KMS-11 (cell line): ENCODE results near the gene PCID2.
"Not testable (repeated sequence)": the region's sequence is repeated elsewhere in the genome, so short reads cannot be mapped to it uniquely, and the experiment has no call there.

Source experiments
- H2AFZ ChIP-seq: fragments of 200-600 bp; sonication (generic); 2 replicates; pipeline ENCODE4 v1.6.1; 2016; ENCODE audit warnings: antibody characterized with exemption, mixed run types, low read depth
- H3K27ac ChIP-seq: fragments of 200-600 bp; sonication (generic); 2 replicates; pipeline ENCODE4 v1.6.1; 2016; ENCODE audit warnings: mild to moderate bottlenecking, mixed run types
- H3K27me3 ChIP-seq: fragments of 200-600 bp; sonication (generic); 2 replicates; pipeline ENCODE4 v1.6.1; 2017; ENCODE audit warnings: mild to moderate bottlenecking, low read depth, mixed run types, moderate library complexity; ENCODE audit not compliant: insufficient read depth
- H3K36me3 ChIP-seq: fragments of 200-600 bp; sonication (generic); 2 replicates; pipeline ENCODE4 v1.6.1; 2017; ENCODE audit warnings: mild to moderate bottlenecking, mixed run types; ENCODE audit not compliant: insufficient read depth
- H3K4me1 ChIP-seq: fragments of 200-600 bp; sonication (generic); 2 replicates; pipeline ENCODE4 v1.6.1; 2016; ENCODE audit warnings: mild to moderate bottlenecking, low read depth, mixed run types; ENCODE audit not compliant: poor library complexity, severe bottlenecking
- H3K4me2 ChIP-seq: fragments of 200-600 bp; sonication (generic); 2 replicates; pipeline ENCODE4 v1.7.0; 2016; ENCODE audit warnings: mild to moderate bottlenecking, mixed run types
- H3K4me3 ChIP-seq: fragments of 200-600 bp; sonication (generic); IDR thresholded peaks from 2 replicates; pipeline ENCODE4 v1.6.1; 2017; ENCODE audit warnings: low read depth, low read length, mixed read lengths; ENCODE audit not compliant: insufficient read depth
- H3K79me2 ChIP-seq: fragments of 200-600 bp; sonication (generic); 2 replicates; pipeline ENCODE4 v1.6.1; 2016; ENCODE audit warnings: low read depth, mixed run types; ENCODE audit not compliant: insufficient read depth
- H3K9ac ChIP-seq: fragments of 200-600 bp; sonication (generic); 2 replicates; pipeline ENCODE4 v1.6.1; 2016; ENCODE audit warnings: mild to moderate bottlenecking, mixed run types
- H4K20me1 ChIP-seq: fragments of 200-600 bp; sonication (generic); 2 replicates; pipeline ENCODE4 v1.6.1; 2016; ENCODE audit warnings: mild to moderate bottlenecking, mixed run types; ENCODE audit not compliant: insufficient read depth
- TF ChIP-seq, protein P1 (sequence below): fragments of 200-600 bp; sonication (generic); conservative IDR thresholded peaks from 2 replicates; pipeline ENCODE4 v1.6.1; 2017; ENCODE audit warnings: low read depth, mild to moderate bottlenecking, antibody characterized with exemption, low read length, moderate library complexity, mixed read lengths

The PCID2 gene

GRCh38 chr13:113166681-113167080 lies 41.8 kb downstream of the PCID2 start:
- no peaks in the 10 kb centered on the region for H3K36me3 ChIP-seq
- no peak overlapping the region for H3K27ac ChIP-seq
- H3K9ac ChIP-seq, result no peak overlapping the region
- H3K4me2 ChIP-seq, result no peak overlapping the region
- TF ChIP-seq, protein P1, sequence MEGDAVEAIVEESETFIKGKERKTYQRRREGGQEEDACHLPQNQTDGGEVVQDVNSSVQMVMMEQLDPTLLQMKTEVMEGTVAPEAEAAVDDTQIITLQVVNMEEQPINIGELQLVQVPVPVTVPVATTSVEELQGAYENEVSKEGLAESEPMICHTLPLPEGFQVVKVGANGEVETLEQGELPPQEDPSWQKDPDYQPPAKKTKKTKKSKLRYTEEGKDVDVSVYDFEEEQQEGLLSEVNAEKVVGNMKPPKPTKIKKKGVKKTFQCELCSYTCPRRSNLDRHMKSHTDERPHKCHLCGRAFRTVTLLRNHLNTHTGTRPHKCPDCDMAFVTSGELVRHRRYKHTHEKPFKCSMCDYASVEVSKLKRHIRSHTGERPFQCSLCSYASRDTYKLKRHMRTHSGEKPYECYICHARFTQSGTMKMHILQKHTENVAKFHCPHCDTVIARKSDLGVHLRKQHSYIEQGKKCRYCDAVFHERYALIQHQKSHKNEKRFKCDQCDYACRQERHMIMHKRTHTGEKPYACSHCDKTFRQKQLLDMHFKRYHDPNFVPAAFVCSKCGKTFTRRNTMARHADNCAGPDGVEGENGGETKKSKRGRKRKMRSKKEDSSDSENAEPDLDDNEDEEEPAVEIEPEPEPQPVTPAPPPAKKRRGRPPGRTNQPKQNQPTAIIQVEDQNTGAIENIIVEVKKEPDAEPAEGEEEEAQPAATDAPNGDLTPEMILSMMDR, result no peak
- H3K79me2 ChIP-seq, result no peaks in the 10 kb centered on the region
- no peak overlapping the region for H2AFZ ChIP-seq
- H4K20me1 ChIP-seq, result no peaks in the 10 kb centered on the region
- no peak overlapping the region for H3K4me3 ChIP-seq
- no peaks in the 10 kb centered on the region for H3K4me1 ChIP-seq
- H3K27me3 ChIP-seq, result peaks cover 4% of the 10 kb centered on the region; the same call in 1 of the 2 replicates

DNA sequence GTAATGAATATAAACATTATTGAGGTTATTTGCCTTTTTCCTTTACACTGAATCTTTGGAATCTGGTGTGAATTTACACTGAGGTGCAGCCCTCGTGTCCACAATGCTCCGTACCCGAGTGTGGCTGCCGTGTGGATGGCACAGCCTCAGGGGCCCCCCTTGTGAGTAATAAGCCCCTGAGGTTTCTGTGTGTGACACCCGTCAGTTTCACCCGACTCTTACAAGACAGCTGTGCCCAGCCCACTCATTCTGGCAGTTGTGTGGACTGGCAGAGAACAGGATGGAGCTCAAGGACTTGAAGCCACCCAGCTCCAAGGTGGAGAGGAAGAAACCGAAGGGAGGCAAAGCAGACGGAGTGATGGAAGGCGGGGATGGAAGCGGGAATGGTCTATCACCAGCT lies 42.2 kb downstream of the PCID2 start:
- Histone ChIP-seq H3K79me2 (no peaks in the 10 kb centered on the region), H3K4me3 (no peak overlapping the region), H4K20me1 (no peaks in the 10 kb centered on the region), H3K27ac (no peak overlapping the region), H3K36me3 (no peaks in the 10 kb centered on the region), H3K4me2 (no peak overlapping the region), H3K4me1 (no peaks in the 10 kb centered on the region), H3K9ac (no peak overlapping the region), H3K27me3 (peaks cover 5% of the 10 kb centered on the region; the same call in 1 of the 2 replicates), H2AFZ (no peak overlapping the region)
- TF ChIP-seq, protein P1, result no peak

DNA sequence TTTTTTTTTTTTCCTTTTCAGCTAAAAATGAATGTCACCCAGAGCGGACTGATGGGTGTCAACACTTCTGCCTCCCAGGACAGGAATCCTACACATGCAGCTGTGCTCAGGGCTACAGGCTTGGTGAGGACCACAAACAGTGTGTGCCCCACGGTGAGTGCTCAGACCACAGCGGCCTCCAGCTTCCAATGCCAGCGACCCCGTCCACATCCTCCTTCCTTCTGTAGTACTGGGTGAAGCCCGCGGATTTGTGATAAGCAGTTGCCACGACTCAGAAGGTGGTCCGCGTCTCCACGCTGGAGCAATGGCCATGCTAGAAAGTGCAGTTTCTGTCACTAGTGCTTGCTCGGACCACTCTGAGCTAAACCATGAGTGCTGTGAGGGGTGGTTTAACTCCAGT lies 44.0 kb downstream of the PCID2 start:
- Histone ChIP-seq H4K20me1 (no peaks in the 10 kb centered on the region), H3K36me3 (no peaks in the 10 kb centered on the region), H3K9ac (no peak overlapping the region), H3K27me3 (peaks cover 9% of the 10 kb centered on the region; the same call in 1 of the 2 replicates), H3K4me3 (no peak overlapping the region), H3K4me1 (no peaks in the 10 kb centered on the region), H3K27ac (no peak overlapping the region), H3K79me2 (no peaks in the 10 kb centered on the region), H2AFZ (no peak overlapping the region), H3K4me2 (no peak overlapping the region)
- TF ChIP-seq, protein P1, result no peak

- H3K9ac ChIP-seq, result no peak overlapping the region
- H3K79me2 ChIP-seq, result no peaks in the 10 kb centered on the region
- H3K4me2 ChIP-seq, result no peak overlapping the region
- H4K20me1 ChIP-seq, result no peaks in the 10 kb centered on the region
- H3K27me3 ChIP-seq, result peaks cover 9% of the 10 kb centered on the region; the same call in 1 of the 2 replicates
- no peak overlapping the region for H2AFZ ChIP-seq
- H3K27ac ChIP-seq, result no peak overlapping the region
- no peaks in the 10 kb centered on the region for H3K36me3 ChIP-seq
- no peaks in the 10 kb centered on the region for H3K4me1 ChIP-seq
- no peak overlapping the region for H3K4me3 ChIP-seq
- TF ChIP-seq, protein P1, result no peak
Measured at GRCh38 chr13:113162783-113163685, 45.4 kb downstream of the PCID2 start.

DNA sequence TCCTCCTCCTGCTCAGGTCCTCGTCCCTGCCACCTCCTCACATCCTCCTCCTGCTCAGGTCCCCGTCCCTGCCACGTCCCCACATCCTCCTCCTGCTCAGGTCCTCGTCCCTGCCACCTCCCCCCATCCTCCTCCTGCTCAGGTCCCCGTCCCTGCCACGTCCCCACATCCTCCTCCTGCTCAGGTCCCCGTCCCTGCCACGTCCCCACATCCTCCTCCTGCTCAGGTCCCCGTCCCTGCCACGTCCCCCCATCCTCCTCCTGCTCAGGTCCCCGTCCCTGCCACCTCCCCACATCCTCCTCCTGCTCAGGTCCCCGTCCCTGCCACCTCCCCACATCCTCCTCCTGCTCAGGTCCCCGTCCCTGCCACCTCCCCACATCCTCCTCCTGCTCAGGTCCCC lies 46.5 kb downstream of the PCID2 start:
- not testable (repeated sequence) for H3K4me1 ChIP-seq, H3K4me3 ChIP-seq, H3K9ac ChIP-seq, H3K36me3 ChIP-seq, H3K27ac ChIP-seq, H3K27me3 ChIP-seq, H3K79me2 ChIP-seq, H4K20me1 ChIP-seq, H3K4me2 ChIP-seq, H2AFZ ChIP-seq
